Superior temporal gyrus (tissue), 1 donor: ENCODE data around the gene TBL3.
A peak's percentile ranks its signal among the peaks of the same experiment; 100 is the strongest.

ENCODE experiments used
- DNase-seq: peaks from one replicate; pipeline ENCODE4 v3.0.0-alpha.2; 2016; ENCODE audit errors: extremely low spot score

Gene TBL3

GRCh38 chr16:1982991-1983543, 11.2 kb downstream of the TBL3 start:
- DNase-seq, result no peak

GRCh38 chr16:1983544-1984346, 11.9 kb downstream of the TBL3 start, which contains the start of gene GFER:
TSS of gene GFER (plus strand) at chr16:1984193. CDS start at chr16:1984219, 26 bp downstream.
- peak; percentile 80 for DNase-seq

GRCh38 chr16:1984347-1985225, 12.7 kb downstream of the TBL3 start:
- no peak for DNase-seq

GRCh38 chr16:1985466-1986150, 13.8 kb downstream of the TBL3 start:
- no peak for DNase-seq

- DNase-seq, result no peak
Measured at GRCh38 chr16:1987198-1987597, 15.3 kb downstream of the TBL3 start.

GRCh38 chr16:1989209-1990100, 17.6 kb downstream of the TBL3 start, which contains the start of gene SYNGR3:
TSS of gene SYNGR3 (plus strand) at chr16:1989970. CDS start at chr16:1990103, 133 bp downstream.
- no peak for DNase-seq

- no peak for DNase-seq
Measured at GRCh38 chr16:1990101-1990350, 18.2 kb downstream of the TBL3 start.

GRCh38 chr16:1990351-1991134, 18.7 kb downstream of the TBL3 start:
- no peak for DNase-seq

GRCh38 chr16:1991135-1991551, 19.3 kb downstream of the TBL3 start:
- DNase-seq, result no peak

GRCh38 chr16:1991588-1991947, 19.7 kb downstream of the TBL3 start:
- no peak for DNase-seq

- peak; percentile 73 for DNase-seq
Measured at GRCh38 chr16:1991948-1992703, 20.3 kb downstream of the TBL3 start.

- DNase-seq, result no peak
Measured at GRCh38 chr16:1992704-1993317, 21.0 kb downstream of the TBL3 start.

GRCh38 chr16:1993731-1994131, 21.9 kb downstream of the TBL3 start:
- DNase-seq, result no peak

GRCh38 chr16:1997494-1998359, 25.9 kb downstream of the TBL3 start:
- no peak for DNase-seq

GRCh38 chr16:1998360-1998835, 26.5 kb downstream of the TBL3 start:
- no peak for DNase-seq

- no peak for DNase-seq
Measured at GRCh38 chr16:1998852-1999801, 27.3 kb downstream of the TBL3 start.
